NOMO-1 (cell line): Measurements from ENCODE around the gene SLC26A1.

Source experiments
- DNase-seq, 2 experiments: peaks; one replicate each; lab custom pipeline; 2025; ENCODE audit not compliant: unreplicated experiment in 2 of 2; lab: John Stamatoyannopoulos, UW

SLC26A1 gene

GRCh38 chr4:1028574-1029220 lies 35.5 kb upstream of the SLC26A1 start:
- no peak for DNase-seq

GRCh38 chr4:1027915-1028238 lies 34.7 kb upstream of the SLC26A1 start:
- DNase-seq, result no peak

GRCh38 chr4:1027219-1027914 lies 34.2 kb upstream of the SLC26A1 start:
- no peak for DNase-seq

- peak in 1 of 2 experiments; percentile 16 for DNase-seq
Observed at GRCh38 chr4:1026115-1026514, 32.9 kb upstream of the SLC26A1 start.

- DNase-seq, result no peak
Observed at GRCh38 chr4:1024882-1025545, 31.8 kb upstream of the SLC26A1 start.

GRCh38 chr4:1023895-1024740 lies 30.9 kb upstream of the SLC26A1 start:
- DNase-seq, result no peak

GRCh38 chr4:1023075-1023640 lies 30.0 kb upstream of the SLC26A1 start:
- no peak for DNase-seq

GRCh38 chr4:1022739-1023066 lies 29.5 kb upstream of the SLC26A1 start:
- DNase-seq, result no peak

GRCh38 chr4:1022051-1022738 lies 29.0 kb upstream of the SLC26A1 start:
- no peak for DNase-seq

GRCh38 chr4:1021386-1022050 lies 28.3 kb upstream of the SLC26A1 start:
- no peak for DNase-seq

- no peak for DNase-seq
Observed at GRCh38 chr4:1019729-1020470, 26.7 kb upstream of the SLC26A1 start.

- no peak for DNase-seq
Observed at GRCh38 chr4:1019320-1019719, 26.1 kb upstream of the SLC26A1 start.

GRCh38 chr4:1018147-1019020 lies 25.2 kb upstream of the SLC26A1 start:
- DNase-seq, result no peak

- DNase-seq, result no peak
Observed at GRCh38 chr4:1017706-1018105, 24.5 kb upstream of the SLC26A1 start.

- no peak for DNase-seq
Observed at GRCh38 chr4:1017211-1017610, 24.0 kb upstream of the SLC26A1 start.

- DNase-seq, result no peak
Observed at GRCh38 chr4:1015746-1016145, 22.5 kb upstream of the SLC26A1 start.

GRCh38 chr4:1015179-1015578 lies 22.0 kb upstream of the SLC26A1 start:
- no peak for DNase-seq
